ENCODE data around the gene FOXN3.
"Not testable (repeated sequence)": the region's sequence is repeated elsewhere in the genome, so short reads cannot be mapped to it uniquely, and the experiment has no call there.

FOXN3 gene

DNA sequence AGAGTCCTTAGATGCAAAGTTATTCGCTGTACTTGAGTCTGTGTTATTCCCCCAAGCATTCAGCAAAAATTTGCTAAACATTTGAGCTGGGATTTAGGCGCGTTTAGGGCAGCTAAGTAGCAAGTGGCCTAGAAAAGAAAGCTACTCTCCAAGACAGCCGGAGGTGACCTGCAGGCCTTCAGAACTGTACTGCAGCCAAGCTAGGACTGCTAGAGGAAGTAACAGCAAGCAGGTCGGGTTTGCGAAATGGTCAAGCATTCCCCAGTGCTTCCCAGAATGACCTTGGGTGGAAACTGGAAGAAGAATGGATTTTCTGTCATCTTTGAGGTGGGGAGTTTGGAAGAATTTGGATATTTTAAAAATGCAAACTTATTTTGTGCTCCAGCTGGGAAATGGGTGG, 287.5 kb downstream of the FOXN3 start:
- DNase-seq (ENCODE audit: low spot score), result no peak

GRCh38 chr14:89128311-89129026, 288.6 kb downstream of the FOXN3 start:
- no peak for DNase-seq (ENCODE audit: low spot score)

GRCh38 chr14:89126461-89126860, 290.6 kb downstream of the FOXN3 start:
- DNase-seq (ENCODE audit: low spot score), result no peak

DNA sequence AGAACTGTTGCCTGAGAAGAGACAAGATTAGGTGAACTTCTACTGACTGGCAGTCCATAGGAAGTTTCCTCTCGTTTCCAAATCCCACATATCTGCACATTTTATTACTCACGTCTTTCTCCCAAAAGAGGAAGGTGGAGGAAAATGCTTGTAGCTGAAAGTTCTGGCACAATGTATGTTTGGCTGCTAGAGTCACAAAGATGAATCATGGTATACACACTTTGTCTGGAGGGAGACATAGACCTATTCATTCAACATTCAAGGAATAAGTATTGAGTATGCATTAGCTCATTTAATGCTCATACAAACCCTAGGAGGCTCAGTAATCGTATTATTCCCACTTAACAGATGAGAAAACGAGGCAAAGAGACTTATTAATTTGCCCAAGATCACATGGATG, 291.8 kb downstream of the FOXN3 start:
- no peak for DNase-seq (ENCODE audit: low spot score)

- no peak for DNase-seq (ENCODE audit: low spot score)
Measured at GRCh38 chr14:89123851-89124250, 293.2 kb downstream of the FOXN3 start.

- DNase-seq (ENCODE audit: low spot score), result no peak
Measured at GRCh38 chr14:89123215-89123614, 293.8 kb downstream of the FOXN3 start.

DNA sequence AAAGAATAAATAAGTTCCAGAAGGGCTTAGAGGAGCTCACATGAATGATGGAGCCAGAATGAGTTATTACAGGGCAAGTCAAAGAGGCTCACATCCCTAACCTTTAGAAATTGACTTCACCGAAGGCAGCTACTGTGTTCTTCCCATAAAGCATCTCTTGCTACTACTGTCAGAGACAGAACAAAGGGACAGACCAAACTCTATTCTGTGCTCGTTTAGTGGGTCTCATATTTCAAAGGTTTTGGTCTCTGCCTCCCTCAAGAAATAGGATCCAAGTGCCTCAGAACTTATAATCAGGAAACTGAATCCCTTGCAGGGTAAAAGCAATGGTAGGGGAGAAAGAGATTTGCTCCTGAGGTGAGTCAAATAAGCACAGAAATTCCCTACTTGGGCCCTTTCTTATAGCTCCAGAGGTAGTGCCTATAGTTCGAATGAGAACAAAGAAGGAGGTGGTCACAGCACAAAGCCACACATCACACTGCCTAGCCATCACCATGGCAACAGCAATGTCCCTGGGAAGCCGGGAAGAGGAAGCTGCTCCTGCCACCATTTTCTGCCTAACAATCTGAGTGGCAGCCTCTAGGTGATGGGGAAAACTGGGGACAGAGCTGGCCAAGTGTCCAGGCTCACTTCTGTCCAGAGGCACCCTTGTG, 294.9 kb downstream of the FOXN3 start:
- no peak for DNase-seq (ENCODE audit: low spot score)

DNA sequence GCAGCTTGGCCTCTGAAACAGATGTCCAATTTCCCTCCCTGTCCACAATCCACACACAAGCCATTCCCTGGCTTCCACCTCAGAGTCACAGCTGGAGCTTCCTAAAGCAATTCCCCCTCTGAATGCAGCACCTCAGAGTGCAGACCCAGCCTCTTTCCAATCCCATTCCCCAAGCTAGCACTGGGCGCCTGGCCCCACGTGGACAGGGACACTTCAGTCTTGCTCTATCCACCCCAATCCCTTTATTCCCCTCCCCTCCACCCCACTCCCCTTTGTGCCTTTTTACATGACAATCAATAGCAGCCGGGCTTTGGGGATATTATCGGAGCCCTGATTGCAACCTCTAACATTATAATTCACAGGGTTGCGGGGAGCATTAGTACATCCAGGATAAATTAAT, 300.0 kb downstream of the FOXN3 start:
- no peak for DNase-seq (ENCODE audit: low spot score)

DNA sequence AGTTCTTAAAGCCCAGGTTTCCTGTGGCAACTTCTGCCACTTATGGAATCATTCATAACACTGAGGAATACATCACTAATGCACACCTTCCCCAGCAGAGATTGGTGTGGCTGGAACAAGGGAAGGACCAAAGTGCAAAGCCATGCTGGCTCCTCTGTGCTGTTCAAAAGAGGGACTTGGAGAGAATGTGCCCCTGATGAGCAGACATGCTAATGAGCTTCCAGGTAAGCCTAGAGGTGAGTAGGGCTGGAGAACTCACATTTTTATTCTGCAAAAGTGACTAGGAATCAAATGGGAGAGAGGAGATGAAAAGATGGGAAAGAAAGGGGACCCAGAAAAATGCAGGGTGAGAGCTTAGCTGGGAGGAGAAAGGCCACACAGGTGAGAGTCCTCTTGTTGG, 302.9 kb downstream of the FOXN3 start:
- no peak for DNase-seq (ENCODE audit: low spot score)

DNA sequence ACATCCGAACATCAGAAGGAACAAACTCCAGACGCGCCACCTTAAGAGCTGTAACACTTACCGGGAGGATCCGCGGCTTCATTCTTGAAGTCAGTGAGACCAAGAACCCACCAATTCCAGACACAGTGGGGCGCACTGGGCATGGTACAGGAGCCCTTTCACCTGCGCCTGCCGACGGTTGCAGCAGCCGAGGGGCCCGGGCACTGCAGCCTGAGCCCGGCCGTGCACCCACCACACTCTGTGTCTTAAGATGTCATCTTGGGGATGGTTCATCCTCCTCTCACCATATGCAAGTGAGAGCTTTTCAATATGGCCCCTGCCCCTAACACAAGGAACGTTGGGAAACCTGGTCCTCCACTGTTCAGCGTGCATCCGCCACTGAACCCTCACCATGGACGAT, 304.3 kb downstream of the FOXN3 start:
- no peak for DNase-seq (ENCODE audit: low spot score)

DNA sequence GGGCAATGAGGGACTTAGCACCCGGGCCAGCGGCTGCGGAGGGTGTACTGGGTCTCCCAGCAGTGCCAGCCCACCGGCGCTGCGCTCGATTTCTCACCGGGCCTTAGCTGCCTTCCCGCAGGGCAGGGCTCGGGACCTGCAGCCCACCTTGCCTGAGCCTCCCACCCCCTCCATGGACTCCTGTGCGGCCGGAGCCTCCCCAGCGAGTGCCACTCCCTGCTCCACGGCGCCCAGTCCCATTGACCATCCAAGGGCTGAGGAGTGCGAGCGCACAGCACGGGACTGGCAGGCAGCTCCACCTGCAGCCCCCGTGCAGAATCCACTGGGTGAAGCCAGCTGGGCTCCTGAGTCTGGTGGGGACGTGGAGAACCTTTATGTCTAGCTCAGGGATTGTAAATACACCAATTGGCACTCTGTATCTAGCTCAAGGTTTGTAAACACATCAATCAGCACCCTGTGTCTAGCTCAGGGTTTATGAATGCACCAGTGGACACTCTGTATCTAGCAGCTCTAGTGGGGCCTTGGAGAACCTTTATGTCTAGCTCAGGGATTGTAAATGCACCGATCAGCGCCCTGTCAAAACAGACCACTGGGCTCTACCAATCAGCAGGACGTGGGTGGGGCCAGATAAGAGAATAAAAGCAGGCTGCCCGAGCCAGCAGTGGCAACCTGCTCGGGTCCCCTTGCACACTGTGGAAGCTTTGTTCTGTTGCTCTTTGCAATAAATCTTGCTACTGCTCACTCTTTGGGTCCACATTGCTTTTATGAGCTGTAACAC, 305.1 kb downstream of the FOXN3 start:
- not testable (repeated sequence) for DNase-seq (ENCODE audit: low spot score)

- not testable (repeated sequence) for DNase-seq (ENCODE audit: low spot score)
Measured at GRCh38 chr14:89111232-89111631, 305.8 kb downstream of the FOXN3 start.

DNA sequence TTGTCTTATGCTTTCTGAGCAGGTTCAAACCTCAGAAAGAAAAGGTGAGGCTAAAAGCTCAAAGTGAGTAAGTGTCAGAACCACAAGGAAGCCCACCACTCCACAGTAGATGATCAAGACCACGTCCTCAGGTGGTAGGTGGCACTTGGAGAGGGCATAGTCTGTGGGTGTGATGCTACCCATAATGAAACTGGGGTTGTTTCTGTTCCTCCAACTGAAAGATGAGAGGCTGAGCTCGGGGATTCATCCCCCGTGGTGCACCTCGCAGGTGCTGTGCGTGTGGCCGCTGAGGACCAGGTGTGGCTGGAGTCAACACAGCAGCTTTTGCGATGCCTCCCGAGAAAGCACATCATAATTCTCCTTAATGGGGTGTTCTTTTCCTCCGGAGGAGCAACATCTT, 306.9 kb downstream of the FOXN3 start:
- no peak for DNase-seq (ENCODE audit: low spot score)

DNA sequence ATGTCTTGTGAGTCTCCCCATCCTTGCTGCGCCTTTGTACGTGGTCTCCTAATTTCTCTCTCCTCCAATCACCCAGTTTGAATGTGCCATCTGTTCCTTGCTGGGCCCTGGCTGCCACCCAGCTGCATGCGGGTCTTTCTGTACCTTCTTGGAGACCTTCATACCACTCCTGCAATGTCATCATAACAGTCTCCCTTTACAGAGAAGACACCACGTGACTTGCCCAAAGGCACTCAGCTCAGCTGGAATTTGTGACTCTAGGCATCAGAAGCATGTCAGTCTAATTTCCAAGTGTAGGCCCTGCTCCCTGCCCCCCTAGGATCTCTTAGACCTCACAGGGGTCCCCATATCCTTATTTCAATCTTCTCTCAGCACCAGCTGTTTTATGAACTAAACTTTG, 308.4 kb downstream of the FOXN3 start:
- no peak for DNase-seq (ENCODE audit: low spot score)

- DNase-seq (ENCODE audit: low spot score), result no peak
Measured at GRCh38 chr14:89107626-89108025, 309.4 kb downstream of the FOXN3 start.

Measured in LoVo (cell line).